ENCODE results near the gene TRMT44.

TRMT44 gene

GRCh38 chr4:8440492-8441311 is at the start of gene TRMT44, which contains the start of gene ACOX3:
TSS of gene TRMT44 (plus strand) at chr4:8440777. CDS start at chr4:8440823, 46 bp downstream.
TSS of gene ACOX3 (minus strand) at chr4:8440723. CDS start at chr4:8416521, 24,202 bp downstream.
- peak; percentile 53 to 86 for DNase-seq

DNA sequence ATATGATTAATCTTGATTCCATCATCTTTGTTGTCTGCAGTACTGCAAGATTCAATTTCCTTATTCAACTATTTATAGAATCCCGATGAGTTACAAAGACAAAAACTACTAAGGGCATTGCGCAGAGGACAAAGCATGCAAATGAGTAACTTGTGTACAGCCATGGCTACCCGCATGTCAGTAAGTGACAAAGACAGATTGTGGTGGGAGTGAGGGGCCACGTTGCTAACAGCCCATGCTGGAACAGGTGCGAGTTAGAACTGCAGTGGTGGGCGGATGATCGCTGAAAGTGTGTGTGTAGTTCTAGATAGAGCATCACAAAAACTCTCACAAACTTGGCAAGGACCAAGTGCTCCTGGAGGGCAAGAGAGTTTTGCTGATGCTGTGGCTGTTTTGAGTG is 49.5 kb upstream of the TRMT44 start:
- no peak for DNase-seq

DNA sequence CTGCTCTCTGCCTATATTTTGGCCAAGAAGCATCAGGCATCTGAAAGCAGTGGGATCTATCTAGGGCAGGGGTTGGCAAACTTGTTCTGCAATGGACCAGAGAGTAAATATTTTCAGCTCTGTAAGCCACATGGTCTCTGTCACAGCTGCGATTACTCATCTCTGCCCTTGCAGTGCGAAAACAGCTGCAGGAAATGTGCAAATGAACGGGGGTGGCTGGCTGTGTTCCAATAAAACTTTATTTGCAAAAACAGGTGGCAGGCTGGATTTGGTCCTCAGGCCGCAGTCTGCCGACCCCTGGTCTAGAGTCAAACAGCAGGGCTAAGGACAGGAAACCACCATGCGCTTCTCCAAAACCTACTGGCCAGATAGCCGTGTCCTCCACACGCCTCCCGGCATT is 48.6 kb upstream of the TRMT44 start:
- no peak for DNase-seq

DNA sequence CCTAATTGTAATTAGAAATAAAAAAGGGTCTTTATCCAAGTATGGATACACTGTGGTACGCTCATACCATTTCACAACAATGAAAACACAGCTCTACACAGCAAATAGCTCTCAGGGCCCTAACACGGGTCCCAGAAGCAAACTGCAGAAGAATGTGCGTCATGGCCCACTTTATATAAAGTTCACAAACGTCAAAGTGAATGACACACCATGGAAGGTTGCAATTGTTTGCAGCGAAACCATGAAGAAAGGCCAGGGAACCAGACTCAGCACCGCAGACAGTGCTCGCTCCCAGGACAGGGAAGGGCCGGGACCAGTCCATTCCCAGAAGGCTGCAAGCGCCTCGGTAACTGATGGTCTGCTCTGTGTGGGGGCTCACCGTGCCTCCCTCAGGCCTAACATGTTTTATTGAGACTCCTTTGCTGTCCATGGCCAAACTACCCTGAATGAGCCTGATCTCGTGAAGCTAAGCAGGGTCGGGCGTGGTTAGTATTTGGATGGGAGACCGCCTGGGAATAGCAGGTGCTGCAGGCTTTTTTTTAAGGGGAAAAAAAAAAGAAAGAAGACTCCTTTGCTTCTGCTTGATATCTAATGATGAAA is 47.9 kb upstream of the TRMT44 start:
- DNase-seq = no peak

GRCh38 chr4:8393593-8394038 is 47.0 kb upstream of the TRMT44 start:
- no peak for DNase-seq

GRCh38 chr4:8394061-8394519 is 46.5 kb upstream of the TRMT44 start:
- no peak for DNase-seq

- no peak for DNase-seq
These were observed 45.8 kb upstream of the TRMT44 start for GRCh38 chr4:8394806-8395205.

DNA sequence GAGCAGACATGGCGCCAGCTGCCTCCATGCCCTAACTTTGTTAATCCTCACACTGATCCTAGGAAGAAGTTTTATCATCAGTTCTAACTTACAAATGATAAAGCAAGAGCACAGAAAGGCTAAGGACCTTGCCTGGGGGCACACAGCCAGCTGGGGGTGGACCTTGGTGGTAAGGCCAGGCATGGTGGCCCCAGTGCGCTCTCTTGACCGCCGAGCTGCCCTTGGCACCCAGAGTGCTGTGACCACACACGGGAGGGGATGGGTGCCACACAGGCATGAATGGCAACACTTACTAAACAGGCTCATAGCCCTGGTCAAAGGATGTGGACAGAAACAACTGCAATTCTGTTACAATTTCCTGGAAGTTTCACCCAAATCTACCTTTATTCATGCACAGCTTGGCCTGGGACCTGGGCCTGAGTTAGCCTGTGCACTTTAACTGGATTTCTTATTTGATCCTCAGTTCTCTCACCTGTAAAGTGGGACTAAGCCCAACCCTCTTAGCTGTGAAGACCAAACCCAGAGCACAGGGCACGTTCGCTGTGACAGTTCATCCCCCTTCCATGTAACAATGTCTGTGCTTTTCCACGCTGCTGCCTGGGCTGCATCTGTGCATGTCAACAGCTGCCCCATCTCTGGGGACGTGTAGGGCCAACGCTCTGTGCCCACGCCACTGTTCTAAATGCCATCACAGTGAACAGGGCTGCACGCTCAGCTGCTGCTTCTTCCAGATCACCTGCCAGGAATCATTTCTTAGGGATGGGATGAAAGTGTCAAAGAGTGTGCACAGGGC is 44.9 kb upstream of the TRMT44 start:
- DNase-seq = no peak

- DNase-seq = peak; percentile 40 to 43
These were observed 43.7 kb upstream of the TRMT44 start for GRCh38 chr4:8396762-8397406.

DNA sequence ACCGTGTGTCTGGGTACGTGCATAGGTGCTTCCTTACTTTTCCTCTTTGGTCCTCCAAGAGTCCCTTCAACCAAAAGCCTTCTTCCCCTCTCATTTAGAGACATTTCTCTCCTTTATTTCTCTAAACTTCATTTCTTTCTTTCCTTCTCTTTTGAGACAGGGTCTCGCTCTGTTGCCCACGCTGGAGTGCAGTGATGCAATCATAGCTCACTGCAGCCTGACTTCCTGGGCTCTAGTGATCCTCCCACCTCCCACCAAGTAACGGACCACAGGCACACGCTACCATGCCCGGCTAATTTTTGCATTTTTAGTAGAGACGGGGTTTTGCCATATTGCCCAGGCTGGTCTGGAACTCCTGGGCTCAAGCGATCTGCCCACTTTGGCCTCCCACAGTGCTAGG is 42.2 kb upstream of the TRMT44 start:
- no peak for DNase-seq

- no peak for DNase-seq
These were observed 41.3 kb upstream of the TRMT44 start for GRCh38 chr4:8399298-8399697.

GRCh38 chr4:8400632-8401325 is 39.8 kb upstream of the TRMT44 start:
- DNase-seq = no peak

DNA sequence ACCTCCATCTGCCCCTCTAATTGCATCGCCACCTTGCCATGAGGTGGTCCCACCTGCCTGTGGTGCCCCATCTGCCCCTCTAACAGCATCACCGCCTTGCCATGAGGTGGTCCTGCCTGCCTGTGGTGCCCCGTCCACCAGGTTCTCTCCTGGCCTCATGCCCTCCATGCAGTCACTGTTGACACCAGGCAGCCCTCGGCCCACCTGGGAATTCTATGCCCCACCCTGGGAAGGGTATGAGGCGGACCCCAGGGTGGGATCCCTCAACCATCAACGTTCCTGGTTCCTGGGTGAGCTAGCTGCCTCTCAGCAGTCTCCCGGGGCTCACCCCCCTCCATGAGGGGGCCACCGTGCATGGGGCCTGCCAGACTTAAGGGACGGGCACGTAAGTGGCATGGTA is 38.9 kb upstream of the TRMT44 start:
- DNase-seq = no peak

GRCh38 chr4:8402181-8402597 is 38.4 kb upstream of the TRMT44 start:
- DNase-seq = no peak

GRCh38 chr4:8402640-8403039 is 37.9 kb upstream of the TRMT44 start:
- DNase-seq = no peak

GRCh38 chr4:8403173-8403753 is 37.3 kb upstream of the TRMT44 start:
- DNase-seq = peak in 1 of 2 experiments; percentile 75

GRCh38 chr4:8403976-8404375 is 36.6 kb upstream of the TRMT44 start:
- DNase-seq = no peak

DNA sequence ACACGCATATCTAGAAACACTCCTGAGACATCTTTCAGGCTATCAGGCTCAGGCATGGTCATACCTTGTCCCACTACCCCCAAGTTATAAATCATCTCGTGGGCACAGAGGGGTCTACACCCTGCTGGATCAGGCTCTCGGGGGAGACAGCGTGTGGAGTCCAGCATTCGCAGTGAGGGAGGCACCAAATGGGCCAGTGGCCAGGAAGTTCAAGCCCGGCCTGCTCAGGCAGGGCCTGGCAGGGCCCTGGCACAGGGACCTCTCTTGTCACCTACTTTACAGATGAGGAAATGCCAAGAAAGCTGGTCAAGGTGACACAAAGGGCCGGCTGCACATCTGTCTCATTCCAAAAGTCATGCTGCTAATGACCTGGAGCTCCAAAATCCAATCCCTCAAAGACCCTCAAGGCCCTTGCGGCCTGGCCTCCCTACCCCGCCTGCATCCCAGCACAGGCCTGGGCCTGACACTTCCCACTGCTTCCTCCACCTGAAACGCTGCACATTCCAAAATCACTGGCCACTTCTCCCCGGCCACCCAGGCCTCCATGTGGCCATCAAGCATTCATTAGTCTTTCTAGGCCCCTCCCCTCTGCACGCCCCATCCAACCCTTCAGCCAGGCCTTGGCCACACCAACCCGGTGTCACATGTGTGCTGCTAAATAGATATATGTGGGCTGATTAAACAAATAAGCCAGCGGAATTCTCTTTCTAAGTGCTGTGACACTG is 35.6 kb upstream of the TRMT44 start:
- DNase-seq = no peak

DNA sequence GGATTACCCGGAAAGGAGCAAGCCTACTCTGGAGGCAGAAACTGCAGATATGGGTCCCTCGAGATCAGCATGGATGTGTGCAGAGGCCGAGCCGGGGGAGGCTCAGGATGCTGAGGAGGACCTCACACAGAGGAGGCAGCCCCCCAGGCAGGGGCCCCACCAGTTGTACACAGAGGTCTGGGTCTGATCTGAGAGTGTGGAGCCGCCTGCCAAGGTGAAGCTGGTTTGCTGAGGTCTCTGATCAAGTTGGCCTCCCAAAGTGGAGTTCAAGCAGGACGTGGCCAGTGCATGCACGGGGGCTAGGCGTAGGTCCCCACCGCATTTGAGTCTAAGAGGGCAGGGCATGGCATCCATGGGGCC is 35.1 kb upstream of the TRMT44 start:
- DNase-seq = no peak

GRCh38 chr4:8406887-8407286 is 33.7 kb upstream of the TRMT44 start:
- peak in 1 of 2 experiments; percentile 19 for DNase-seq

- DNase-seq = no peak
These were observed 33.3 kb upstream of the TRMT44 start for GRCh38 chr4:8407316-8407715.
